Upper lobe of left lung (tissue), 6 donors: ENCODE measurements around the gene TBPL2. TPM values are rescaled to one million over a fixed set of nuclear protein-coding genes. Genes with fewer than 3 reads are reported as not detected.

ENCODE experiments used
- ATAC-seq, 2 donors: fragments of 200-7000 bp; cut with Tn5 transposase; one replicate each; pipeline ENCODE4 v1.9.1; 2022; ENCODE audit warnings: mild to moderate bottlenecking in 2 of 2, moderate library complexity in 2 of 2; ENCODE audit not compliant: low FRiP score in 2 of 2
- DNase-seq, 2 donors: peaks; one replicate each; pipeline ENCODE4 v3.0.0-alpha.2; 2019 to 2020
- H3K27ac ChIP-seq, 4 donors: fragments of 200-600 bp; sonication (generic); one replicate each; pipeline ENCODE4 v1.5.1; 2016 to 2019
- H3K27me3 ChIP-seq, 4 donors: fragments of 200-600 bp; sonication (generic); one replicate each; pipeline ENCODE4 v1.5.1; 2017 to 2019
- H3K36me3 ChIP-seq, 4 donors: fragments of 200-600 bp; sonication (generic); one replicate each; pipeline ENCODE4 v1.5.1; 2016 to 2019
- H3K4me1 ChIP-seq, 4 donors: fragments of 200-600 bp; sonication (generic); one replicate each; pipeline ENCODE4 v1.5.1; 2018 to 2019
- H3K4me3 ChIP-seq, 4 donors: fragments of 200-600 bp; sonication (generic); one replicate each; pipeline ENCODE4 v1.5.1; 2017 to 2019; ENCODE audit warnings: mild to moderate bottlenecking in 2 of 4, moderate library complexity in 1 of 4
- H3K9me3 ChIP-seq, 4 donors: fragments of 200-600 bp; sonication (generic); one replicate each; pipeline ENCODE4 v1.5.1; 2018 to 2019
- EP300 ChIP-seq, 4 donors: sonication (generic); formaldehyde crosslinking; IDR thresholded peaks; one replicate each; pipeline ENCODE4 v1.5.1; 2017; ENCODE audit warnings: antibody characterized with exemption in 4 of 4, control low read depth in 2 of 4
- POLR2A ChIP-seq, 4 donors: fragments of 450-650 bp; IDR thresholded peaks; one replicate each; pipeline ENCODE4 v1.5.1; 2016 to 2017; ENCODE audit warnings: antibody characterized with exemption in 4 of 4, mild to moderate bottlenecking in 2 of 4
- POLR2AphosphoS5 ChIP-seq, 2 donors: sonication (generic); formaldehyde crosslinking; IDR thresholded peaks; one replicate each; pipeline ENCODE4 v1.5.1; 2017; ENCODE audit warnings: antibody characterized with exemption in 2 of 2
- WGBS, 2 donors: methylation state at CpG; one replicate each; pipeline ENCODE4 v1.1.5; 2017 to 2018; 5-methylcytosine and 5-hydroxymethylcytosine counted together
- total RNA-seq, 6 donors: library from RNA; depleted of rRNA in 4 of 6; stranded (reverse); fragments of >200 nt in 4 of 6; gene quantifications; one replicate each; pipeline versions ENCODE4 v1.1.0 to v1.2.1, GENCODE V29; 2016 to 2021
- TF ChIP-seq, protein P1 (sequence below), 6 experiments: fragments of 450-650 bp in 4 of 6; fragments of 200-600 bp in 2 of 6; sonication (generic) in 2 of 6; IDR thresholded peaks; one replicate each; pipeline ENCODE4 v1.5.1; 2016 to 2019; ENCODE audit warnings: antibody characterized with exemption in 6 of 6
- donor health status: DM: no; HTN: no; CAD: no; lungs with moderate emphysema.
- donor health status: DM: no; HTN: yes; CAD: no; lungs with severe emphysema.

The TBPL2 gene
- total RNA-seq, 6 donors from 2014 or later, result not detected

DNA sequence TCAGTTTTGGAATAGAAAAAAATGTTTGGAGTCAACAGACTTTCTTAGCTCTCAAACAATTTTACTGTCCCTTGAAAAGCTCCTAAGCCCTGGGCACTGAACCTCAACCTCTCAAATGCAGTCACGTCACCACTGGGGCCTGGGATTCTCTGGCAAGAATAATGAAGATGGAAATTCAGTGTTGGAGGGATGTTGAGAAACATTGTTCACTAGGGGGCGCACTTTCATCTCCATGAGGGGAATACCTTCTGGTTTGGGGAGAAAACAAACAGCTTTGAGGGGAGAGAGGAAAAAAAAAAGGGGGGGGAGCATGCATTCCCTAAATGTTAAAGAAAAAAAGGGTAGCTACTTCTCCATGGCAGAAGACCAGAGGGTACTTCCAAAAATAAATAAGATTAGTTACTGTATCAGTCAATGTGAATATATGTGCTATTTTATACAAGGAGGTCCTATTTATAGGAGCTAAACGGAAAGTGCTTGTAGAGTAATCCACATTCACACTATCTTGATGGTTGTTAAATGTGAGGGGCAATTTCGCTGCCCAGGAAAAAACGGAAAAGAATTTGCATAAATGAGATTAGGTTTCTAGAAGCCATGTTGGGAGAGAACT is 5.8 kb upstream of the TBPL2 start:
- Histone ChIP-seq H3K27ac (no peak overlapping the region), H3K4me1 (no peaks in the 10 kb centered on the region), H3K4me3 (no peak overlapping the region), H3K36me3 (no peaks in the 10 kb centered on the region), H3K9me3 (no peaks in the 10 kb centered on the region), H3K27me3 (no peaks in the 10 kb centered on the region)
- DNase-seq, result peak in 1 of 2 donors; percentile 33
- no peak for TF ChIP-seq EP300 (IDR thresholded peaks at IDR 0.05)
- TF ChIP-seq POLR2AphosphoS5 (IDR thresholded peaks at IDR 0.05), result no peak
- TF ChIP-seq POLR2A (IDR thresholded peaks at IDR 0.05), result no peak
- TF ChIP-seq, protein P1, sequence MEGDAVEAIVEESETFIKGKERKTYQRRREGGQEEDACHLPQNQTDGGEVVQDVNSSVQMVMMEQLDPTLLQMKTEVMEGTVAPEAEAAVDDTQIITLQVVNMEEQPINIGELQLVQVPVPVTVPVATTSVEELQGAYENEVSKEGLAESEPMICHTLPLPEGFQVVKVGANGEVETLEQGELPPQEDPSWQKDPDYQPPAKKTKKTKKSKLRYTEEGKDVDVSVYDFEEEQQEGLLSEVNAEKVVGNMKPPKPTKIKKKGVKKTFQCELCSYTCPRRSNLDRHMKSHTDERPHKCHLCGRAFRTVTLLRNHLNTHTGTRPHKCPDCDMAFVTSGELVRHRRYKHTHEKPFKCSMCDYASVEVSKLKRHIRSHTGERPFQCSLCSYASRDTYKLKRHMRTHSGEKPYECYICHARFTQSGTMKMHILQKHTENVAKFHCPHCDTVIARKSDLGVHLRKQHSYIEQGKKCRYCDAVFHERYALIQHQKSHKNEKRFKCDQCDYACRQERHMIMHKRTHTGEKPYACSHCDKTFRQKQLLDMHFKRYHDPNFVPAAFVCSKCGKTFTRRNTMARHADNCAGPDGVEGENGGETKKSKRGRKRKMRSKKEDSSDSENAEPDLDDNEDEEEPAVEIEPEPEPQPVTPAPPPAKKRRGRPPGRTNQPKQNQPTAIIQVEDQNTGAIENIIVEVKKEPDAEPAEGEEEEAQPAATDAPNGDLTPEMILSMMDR (IDR thresholded peaks at IDR 0.05), result peak in 5 of 6 experiments; percentile 45 to 57 (median 49)
- 19 to 26% methylated on average over 5 of the region's 5 CpGs for WGBS, 2 donors
- ATAC-seq, result peak; percentile 55 to 59

DNA sequence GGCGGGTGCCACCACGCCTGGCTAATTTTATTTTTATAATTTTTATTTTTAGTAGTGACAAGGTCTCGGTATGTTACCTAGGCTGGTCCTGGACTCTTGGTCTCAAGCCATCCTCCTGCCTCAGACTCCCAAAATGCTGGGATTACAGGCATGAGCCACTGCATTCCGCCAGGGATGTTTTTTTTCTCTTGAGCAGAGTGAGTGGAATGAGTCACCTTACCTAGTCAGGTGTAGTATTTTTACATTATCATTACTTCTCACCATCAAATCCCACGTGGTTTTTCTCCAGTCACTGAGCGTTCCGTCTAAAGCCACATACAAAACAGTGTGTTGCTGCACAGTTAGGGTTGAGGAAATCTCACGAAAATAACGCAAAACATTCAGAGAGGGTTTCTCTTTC is 870 bp upstream of the TBPL2 start:
- no peak for ATAC-seq
- TF ChIP-seq POLR2A (IDR thresholded peaks at IDR 0.05) (no peak), POLR2AphosphoS5 (IDR thresholded peaks at IDR 0.05) (no peak), EP300 (IDR thresholded peaks at IDR 0.05) (no peak)
- TF ChIP-seq, protein P1 (IDR thresholded peaks at IDR 0.05), result no peak
- 85 to 90% methylated on average over 9 of the region's 9 CpGs for WGBS, 2 donors

DNA sequence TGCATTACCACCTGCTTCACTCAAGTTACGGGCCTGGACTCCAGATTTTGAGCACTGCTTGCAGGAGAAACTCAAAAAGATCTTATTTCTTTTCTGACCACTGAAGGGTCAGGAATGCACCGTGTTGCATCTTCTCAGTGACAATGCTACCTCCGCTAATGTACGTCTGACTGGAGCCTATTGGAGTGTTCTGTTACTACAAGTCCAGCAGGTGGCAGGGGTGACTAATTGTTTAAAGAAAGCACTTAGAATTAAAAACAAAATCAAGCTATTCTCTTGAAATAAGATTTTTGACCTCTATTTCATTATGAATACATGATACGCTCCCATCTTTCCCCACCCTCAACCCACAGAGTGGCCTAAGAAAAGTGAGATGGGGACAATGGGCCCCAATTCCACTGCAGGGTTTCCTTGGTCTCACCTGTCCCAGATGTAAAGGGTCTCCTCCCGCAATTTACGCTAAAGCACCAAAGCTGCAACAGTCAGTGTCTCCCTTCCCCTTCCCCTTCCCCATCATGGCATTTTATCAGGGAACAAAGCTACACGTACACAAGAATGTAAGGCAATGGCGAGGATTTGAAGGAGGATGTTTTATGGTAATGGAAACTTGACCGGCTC is 2.2 kb downstream of the TBPL2 start:
- no peaks in the 10 kb centered on the region for H3K36me3 ChIP-seq
- 51 to 61% methylated on average over 10 of the region's 10 CpGs for WGBS, 2 donors
- no peak overlapping the region for H3K27ac ChIP-seq
- H3K9me3 ChIP-seq, result no peaks in the 10 kb centered on the region
- DNase-seq (no peak), ATAC-seq (no peak)
- H3K4me3 ChIP-seq, result no peak overlapping the region
- peaks cover 0 to 5% (median 0%) of the 10 kb centered on the region in 4 donors for H3K4me1 ChIP-seq
- no peaks in the 10 kb centered on the region for H3K27me3 ChIP-seq
- TF ChIP-seq, protein P1 (IDR thresholded peaks at IDR 0.05), result peak in 4 of 6 experiments; percentile 23 to 40 (median 32)
- no peak for TF ChIP-seq EP300 (IDR thresholded peaks at IDR 0.05)

More for the DNA sequence above, 870 bp upstream of the TBPL2 start:
- DNase-seq, result no peak
- Histone ChIP-seq H3K27me3 (no peaks in the 10 kb centered on the region), H3K9me3 (no peaks in the 10 kb centered on the region), H3K4me3 (no peak overlapping the region), H3K36me3 (no peaks in the 10 kb centered on the region), H3K4me1 (peaks cover 0 to 5% (median 0%) of the 10 kb centered on the region in 4 donors), H3K27ac (no peak overlapping the region)

DNA sequence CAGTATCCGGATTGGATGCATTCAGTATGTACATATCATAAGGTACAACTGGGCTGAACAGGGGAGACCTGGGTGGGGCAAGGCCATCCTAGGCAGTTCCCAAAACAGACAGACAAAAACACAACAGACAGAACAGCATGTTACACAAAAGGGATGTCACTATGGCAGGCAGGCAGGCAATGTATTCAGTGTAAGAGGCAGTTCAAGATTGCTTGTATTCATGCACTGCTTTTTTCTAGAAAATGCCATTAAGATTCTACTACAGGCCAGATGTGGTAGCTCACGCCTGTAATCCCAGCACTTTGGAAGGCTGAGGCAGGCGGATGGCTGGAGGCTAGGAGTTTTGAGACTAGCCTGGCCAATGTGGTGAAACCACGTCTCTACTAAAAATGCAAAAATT is 3.5 kb downstream of the TBPL2 start:
- Histone ChIP-seq H3K9me3 (no peaks in the 10 kb centered on the region), H3K27ac (no peak overlapping the region), H3K36me3 (no peaks in the 10 kb centered on the region), H3K4me1 (peaks cover 0 to 5% (median 0%) of the 10 kb centered on the region in 4 donors), H3K4me3 (no peak overlapping the region), H3K27me3 (no peaks in the 10 kb centered on the region)
- no peak for TF ChIP-seq POLR2A (IDR thresholded peaks at IDR 0.05)
- no peak for TF ChIP-seq POLR2AphosphoS5 (IDR thresholded peaks at IDR 0.05)
- TF ChIP-seq, protein P1 (IDR thresholded peaks at IDR 0.05), result no peak
- no peak for TF ChIP-seq EP300 (IDR thresholded peaks at IDR 0.05)
- DNase-seq (no peak), ATAC-seq (no peak)
- 80 to 83% methylated on average over 4 of the region's 4 CpGs for WGBS, 2 donors

DNA sequence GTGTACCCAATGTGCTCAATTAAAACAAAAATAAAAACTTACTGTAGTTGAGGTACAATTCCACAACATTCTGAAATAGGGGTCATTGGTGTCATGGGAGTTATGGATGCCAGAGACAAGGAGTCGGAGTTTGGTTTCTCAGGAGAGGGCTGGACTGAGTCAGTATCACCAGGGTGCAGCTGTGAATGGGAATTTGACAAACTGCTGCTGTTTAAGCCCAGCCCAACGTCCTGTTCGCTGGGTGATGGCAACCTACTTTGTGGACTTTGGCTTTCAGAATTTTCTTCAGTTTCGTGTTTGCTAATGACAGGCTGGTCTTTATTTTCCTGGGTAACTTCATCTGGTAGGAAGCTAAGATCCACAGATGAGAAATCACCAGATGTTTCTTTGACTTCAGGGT is 3.9 kb downstream of the TBPL2 start:
- peaks cover 0 to 5% (median 0%) of the 10 kb centered on the region in 4 donors for H3K4me1 ChIP-seq
- no peak overlapping the region for H3K27ac ChIP-seq
- no peak for TF ChIP-seq POLR2AphosphoS5 (IDR thresholded peaks at IDR 0.05)
- TF ChIP-seq EP300 (IDR thresholded peaks at IDR 0.05), result no peak
- TF ChIP-seq, protein P1 (IDR thresholded peaks at IDR 0.05), result no peak
- TF ChIP-seq POLR2A (IDR thresholded peaks at IDR 0.05), result no peak
- H3K27me3 ChIP-seq, result no peaks in the 10 kb centered on the region
- WGBS, 2 donors, result 59 to 67% methylated on average over 4 of the region's 4 CpGs
- DNase-seq (no peak), ATAC-seq (no peak)
- no peak overlapping the region for H3K4me3 ChIP-seq
- no peaks in the 10 kb centered on the region for H3K36me3 ChIP-seq
- no peaks in the 10 kb centered on the region for H3K9me3 ChIP-seq
